Stimulated activated naive CD4-positive, alpha-beta T cell (primary cell): ENCODE measurements around the gene PEPD.

Source experiments
- DNase-seq, 6 experiments: peaks; one replicate each; lab custom pipeline; 2025; lab: John Stamatoyannopoulos, UW

PEPD gene

DNA sequence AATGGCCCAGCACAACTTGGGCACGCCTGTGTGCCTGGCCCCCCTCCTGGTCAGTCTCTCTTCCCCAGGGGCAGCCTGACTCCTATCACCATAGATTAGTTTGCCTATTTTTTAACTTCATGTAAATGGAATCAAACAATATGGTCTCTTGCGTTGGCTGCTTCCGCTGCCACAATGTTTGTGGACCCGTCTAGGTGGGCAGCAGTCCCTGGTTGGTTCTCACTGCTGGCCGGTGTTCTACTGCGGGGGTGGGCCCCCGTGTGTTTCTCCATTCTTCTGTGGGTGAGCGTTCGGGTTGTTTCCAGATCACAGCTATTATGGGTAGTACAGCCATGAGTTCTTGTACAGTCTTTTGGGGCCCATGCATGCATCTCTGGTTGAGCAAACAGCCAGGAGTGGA lies 100.8 kb downstream of the PEPD start:
- no peak for DNase-seq

DNA sequence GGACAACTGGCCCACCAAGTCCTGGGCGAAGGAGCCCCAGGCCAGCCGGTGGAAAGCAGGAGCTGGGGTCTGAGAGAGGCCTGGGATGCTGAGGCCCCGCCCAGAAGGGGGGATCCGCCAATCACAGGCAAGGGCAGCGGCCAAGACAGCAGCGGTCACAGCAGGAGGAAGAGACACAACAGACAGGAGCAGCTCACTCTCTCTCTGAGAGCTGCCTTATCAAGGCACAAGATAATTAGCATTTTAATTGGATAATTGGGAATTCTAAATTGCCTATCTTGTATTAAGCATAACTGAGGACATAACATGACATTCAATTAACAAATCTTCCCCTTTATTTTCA lies 101.8 kb downstream of the PEPD start:
- DNase-seq = no peak

DNA sequence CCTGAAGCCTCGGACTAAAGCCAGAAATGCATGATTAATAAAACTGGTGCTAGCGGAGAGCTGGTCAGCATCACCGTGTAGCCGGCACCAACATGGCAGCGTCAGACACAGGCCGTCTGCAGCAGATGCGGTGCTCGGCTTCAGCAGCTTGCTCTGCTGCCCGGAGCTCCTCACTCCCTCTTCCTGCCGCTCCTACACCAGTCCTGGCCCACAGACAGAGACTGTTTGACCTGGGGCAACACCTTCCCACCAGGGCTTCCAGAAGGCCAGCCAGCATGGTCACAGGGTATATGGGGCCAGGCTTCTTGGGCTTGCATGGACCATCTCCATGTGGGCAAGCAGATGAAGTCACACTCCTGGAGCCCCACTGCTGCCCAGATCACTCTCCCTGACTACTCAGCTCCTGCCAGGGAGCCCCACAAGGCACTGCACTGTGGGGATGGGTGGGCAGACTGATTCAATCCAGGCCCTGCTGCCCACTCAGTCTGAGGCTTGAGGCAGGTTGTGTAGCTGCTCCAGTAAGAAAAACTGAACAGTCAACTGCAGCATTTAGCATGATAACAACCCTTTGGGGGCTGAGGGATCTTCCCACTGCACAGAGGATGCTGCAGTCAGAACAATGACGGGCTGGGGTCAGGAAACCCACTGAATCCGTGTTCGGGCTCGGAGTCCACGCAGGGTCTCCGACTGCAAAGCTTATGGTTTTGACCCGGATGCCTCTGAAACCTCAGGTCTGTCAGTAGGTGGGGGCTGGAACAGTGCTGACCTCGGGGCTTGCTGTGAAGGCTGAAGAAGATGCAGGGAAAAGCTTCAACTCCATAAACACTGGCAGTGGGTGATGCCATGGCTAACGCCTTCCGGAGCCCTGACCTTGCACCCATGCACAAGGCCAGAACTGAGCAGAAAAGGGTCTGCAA lies 102.5 kb downstream of the PEPD start:
- DNase-seq = no peak

DNA sequence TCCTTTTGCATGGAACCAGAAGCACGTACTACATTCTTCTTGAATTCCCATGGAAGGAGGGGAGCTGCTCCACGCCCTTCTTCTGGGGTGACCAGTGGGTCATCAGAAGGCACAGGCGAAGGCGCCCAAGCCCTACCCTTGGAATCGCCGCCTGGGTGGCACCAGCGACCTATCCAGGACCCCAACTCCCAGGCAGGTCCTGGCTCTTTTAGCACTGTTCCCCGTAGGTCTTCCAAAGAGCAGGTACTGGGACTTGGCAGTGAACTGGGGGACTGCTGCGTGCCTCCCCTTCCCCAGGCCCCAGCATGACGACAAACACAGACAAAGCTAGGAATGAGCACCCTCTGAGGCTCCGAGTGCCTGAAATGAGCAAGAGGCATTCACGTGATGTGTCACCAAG lies 103.1 kb downstream of the PEPD start:
- no peak for DNase-seq

DNA sequence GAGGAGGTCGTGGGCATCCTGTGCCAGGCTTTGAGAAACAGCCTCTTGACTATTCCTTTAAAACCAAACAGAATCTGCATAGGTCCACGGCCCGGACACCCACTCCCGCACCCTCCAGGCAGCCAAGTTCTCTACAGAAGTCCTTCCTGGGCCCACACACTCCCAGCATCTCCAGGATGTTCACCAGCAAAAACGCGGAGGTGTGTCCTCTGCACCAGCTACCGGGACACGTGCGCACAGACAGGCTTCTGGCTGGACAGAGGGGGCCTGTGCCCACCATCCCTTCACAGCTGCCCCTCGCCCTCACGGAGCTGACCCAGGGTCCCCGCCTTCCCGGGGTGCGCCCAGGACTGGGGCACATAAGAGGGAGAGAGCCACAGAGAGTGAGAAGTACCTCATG lies 103.8 kb downstream of the PEPD start:
- DNase-seq = no peak

DNA sequence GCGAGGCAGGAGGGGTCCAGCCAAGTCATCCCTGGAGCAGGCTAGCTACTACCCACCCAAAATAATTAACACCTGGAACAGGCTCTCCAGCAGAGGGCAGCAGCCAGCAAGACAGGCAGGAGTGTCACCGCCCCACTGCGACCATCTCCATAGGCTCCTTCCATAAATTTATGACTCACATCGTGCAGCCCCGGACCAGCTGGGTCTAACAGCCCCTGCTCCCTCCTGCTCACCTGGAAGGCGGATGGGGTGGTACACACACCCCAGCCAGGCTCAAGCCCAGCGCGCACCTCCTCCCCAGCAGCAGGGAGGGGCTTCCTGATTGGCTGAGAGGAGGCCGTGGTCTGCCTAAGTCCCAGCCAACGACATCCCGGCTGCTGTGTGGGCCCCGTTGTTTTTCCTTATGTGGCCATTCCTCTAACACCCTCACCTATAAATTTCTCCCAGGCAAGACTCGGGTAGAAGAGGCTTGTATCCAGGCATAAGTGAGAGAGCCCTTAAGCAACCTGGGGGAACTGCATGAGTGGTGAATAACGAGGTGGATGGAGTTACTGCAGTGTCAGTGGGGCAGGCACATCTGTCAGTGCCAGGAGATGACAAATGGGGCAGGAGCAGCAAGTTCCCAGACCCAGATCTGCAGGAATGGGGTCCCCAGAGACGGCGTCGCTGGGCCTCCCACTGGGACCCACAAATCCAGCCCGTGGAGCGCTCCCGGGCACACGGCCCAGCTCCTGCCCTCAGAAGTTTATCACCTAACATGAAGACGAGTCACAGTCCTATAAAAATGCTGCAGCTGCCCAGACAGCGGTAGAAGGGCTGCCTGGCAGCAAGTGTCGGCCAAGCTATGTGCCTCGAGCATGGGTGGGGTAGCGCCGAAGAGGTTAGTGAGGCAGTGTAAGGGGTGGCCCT lies 105.0 kb downstream of the PEPD start:
- DNase-seq = peak; percentile 32 to 60 (median 48)

DNA sequence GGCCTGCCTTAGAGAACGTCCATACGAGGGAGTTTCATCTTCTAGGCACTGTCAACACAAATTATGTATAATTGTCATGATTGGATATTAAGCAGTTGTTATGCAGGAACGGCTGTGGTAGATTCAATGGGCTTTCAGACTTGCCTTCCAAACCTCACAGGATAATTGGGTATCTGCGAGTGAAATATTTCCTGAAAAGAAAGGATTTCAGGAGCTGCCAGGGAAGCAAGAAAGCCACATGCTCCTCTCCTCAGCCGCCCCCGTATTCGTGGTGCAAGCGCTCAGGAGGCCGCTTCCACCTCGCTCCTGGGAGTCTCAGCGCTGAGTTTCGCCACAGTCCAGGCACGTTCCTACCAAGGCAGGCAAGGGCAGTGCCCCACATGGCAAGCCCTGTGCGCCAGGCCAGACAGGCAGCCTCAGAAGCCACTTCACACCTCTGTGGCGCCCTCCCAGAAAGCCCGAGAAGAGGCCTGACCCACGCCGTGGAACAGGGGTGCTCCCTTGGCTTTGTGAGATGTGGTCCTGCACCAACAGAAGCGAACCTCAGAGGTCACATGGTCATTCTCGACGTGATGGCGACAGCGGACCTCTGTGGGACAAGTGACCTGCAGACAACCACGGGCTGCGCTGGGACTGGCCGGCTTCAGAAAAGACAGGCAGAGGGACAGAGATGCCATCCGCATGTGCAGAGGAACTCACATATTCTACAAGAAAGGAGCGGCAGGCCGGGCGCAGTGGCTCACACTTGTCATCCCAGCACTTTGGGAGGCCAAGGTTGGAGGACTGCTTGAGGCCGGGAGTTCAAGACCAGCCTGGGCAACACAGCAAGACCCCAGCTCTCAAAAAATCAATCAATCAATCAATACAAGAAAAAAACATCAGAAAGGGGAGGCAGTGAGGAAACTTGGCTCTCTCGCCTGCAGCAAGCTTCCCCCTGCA lies 106.7 kb downstream of the PEPD start:
- no peak for DNase-seq

DNA sequence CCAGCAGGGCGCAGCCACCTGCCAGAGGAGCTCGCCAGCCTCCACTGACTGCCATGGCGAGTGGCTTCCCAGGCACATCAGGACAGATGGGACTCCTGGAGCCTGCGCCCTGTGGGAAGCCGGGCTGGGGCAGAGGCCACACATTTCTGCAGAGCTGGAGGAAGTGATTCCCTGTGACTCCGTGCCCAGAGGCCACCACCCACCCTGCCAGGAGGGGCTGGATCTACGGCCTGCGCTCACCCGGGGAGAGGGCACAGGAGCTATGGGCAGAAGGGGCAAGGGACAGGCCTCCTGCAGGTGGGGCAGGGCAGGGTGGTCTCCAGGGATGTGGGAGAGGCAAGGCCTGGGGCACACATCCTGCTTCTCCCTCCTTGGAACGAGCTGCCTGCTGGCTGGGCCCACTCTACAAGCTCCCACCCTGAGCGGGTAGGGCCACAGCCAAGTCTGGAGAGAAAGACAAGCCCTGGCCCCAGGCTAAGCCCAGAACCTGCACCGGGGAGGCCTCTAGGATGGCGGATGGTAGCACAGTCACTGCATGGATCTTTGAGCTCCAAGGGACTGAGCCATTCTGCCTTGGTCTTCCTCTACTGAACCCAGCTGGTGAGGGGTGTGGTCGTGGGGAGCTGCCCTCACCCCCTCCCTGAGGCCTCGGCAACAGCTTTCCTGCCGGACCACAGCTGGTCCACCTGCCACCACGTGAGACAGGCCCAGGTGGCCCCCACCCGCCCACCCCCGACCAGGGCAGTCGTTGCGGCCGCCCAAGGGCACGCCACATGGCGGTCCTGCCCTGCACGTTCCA lies 107.5 kb downstream of the PEPD start:
- no peak for DNase-seq

DNA sequence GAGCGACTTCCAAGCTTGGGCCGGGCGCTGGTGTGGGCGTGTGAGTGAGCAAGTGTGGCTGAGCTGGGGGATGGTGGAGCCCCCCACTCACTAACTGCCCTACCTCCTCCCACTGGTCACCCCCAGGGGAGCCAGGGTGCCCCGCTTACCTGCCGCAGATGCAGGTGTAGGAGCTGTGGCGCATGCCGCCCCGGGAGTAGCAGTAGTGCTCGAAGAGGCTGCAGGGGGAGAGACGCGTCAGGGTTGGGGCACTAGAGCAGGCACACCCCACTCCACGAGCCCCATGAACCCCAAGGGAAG lies 108.2 kb downstream of the PEPD start:
- DNase-seq = no peak

DNA sequence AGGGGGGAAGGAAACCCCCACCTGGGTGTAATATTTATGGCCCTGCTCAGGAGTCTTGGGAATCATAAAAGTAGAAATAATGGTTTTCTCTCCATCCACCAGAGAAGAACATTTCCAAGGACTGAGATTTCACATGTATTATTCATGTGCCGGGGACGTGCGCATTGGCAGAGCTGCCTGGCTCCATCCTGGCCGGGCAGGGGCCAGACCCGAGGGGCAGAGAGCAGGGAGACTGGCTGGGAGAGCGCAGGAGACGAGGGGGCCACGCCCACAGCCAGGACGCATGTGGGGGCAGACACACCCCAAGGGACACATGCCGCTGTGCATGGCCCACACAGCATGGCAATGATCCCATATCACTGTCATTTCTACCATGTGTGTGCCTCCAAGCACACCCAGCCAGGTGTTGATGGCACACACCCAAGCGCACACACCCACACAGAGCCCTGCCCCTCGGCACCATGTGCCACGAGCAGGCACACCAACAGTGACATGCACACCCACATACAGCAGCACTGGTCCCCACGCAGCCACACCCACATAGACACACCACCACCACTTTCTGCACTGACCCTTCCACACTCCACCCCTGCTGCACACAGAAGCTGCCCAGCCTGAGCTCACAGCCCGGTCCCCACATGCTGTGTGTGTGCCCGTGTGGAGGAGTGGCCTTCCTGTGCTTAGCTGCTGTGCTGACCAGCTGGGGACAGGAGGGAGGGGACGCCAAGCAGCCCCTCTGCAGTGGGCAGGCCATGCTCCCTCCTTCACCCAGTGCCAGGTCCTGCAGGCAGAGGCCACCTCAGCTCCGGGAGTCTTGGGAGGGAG lies 108.8 kb downstream of the PEPD start:
- DNase-seq = no peak

DNA sequence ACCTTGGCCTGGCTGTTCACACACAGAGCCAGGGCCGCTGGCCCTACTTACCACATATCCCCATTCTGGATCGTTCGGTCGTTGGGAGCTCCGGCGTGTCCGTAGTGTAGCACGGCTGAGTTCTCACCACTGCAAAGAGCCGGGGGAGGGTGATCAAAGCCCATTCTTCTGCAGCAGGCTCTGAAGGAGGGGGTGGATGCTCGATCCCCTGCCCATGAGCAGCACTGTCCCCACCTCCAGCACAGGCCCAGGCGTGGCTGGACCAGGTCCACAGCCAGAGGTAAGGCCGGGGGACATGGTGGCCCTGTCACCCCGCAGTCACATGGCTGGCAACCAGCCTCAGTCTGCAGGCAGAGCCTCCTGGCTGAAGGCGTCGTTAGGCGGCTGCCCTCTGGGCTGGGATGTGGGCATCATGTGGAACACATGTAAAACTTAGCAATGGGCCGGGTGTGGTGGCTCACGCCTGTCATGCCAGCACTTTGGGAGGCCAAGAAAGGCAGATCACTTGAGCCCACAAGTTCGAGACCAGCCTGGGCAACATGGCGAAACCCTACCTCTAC lies 109.9 kb downstream of the PEPD start:
- DNase-seq = no peak

DNA sequence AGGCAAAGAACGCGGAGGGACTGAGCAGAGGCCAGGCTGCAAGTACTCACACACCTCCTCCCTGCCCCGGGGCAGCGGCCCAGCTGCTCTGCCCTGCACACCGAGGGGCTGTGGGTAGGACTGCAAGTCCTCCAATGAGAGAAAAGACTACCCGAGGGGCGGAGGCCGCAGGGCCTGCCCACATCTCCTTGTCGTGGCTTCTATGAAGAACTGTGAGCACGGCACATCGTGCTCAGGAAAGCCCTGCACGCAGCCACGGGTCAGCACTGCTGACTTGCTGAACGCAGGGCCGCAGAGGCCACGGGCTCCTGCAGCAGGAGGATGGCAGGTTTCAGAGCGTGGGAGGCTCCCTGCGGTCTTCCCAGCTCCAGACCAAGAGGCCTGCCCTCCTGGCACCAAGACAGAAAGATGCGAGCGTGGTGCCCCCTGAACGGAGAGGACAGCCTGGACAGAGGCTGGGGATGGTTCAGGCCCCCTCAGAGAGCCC lies 110.6 kb downstream of the PEPD start:
- DNase-seq = no peak

DNA sequence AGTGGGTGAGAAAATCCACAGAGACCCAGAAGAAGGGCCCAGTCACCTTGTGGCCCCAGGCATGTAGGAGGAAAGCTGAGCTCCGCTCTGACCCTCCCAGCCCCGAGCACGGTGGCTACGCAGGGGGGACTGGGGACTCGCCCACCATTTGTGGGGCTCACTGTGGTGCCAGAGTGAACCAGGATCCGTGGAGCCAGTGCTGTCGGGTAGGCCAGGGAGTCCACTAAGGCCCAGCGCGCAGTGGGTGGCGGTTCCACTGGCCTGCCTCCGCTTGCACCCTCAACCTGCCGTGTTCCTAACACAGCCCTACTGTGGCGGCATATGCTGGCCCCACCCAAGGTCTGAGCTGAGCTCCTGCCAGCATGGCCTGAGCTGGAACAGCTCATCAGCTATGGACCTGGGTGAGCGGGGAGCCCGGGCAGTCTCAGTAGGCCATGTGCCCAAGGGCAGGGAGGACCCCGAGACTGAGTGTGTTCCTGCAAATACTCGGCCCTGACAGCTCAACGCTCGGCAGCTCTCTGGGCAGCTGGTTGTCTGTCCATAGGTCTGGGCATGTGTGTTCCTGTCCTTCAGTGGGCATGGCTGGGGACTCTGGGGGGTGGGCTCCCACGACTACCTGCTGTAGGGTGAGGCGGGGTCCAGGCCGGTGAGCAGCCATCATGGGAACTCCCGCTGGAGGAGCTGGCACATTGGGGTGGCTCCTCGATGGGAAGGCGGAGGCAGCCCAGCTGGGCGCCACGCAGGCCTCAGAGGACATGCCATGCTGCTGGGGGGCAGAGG lies 111.5 kb downstream of the PEPD start:
- DNase-seq = no peak

DNA sequence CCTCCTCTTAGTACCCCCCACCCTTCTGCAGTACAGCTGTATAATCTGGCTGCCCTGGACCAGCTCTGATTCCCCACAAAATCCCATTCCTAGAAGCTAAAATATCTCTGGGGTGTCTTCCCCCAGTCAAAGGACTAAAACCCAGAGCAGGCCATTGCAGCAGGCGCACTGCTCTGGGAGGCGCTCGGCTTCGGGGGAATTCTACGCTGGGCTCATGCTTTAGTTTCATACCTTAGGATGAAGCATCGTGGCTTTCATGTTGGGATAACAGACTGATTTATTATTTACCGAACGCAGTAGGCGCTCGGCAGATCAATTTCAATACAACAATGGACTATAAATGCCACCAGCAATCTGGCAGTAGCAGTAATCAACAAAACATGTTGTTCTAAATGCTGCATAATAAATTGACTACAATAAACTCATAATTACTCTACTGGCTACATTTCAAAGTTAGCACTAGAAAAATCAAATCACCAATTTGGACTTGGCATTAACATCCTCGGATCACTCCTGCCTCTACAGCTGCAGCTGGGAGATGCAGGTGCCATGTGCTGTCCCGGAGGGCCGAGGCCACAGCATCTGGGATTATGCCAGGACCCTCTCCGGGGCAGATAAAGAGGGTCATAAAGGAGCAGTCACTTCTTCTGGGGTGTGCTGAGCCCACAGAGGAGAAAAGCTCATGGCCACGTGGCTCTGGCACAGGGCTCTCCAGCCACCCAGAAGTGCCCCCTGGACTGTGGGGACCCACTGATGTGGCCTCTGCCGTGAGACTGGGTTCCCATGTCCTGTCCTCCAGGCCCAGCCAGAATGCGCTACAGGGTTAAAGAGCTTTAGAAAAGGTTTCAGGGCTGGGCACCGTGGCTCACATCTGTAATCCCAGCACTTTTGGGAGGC lies 112.8 kb downstream of the PEPD start:
- DNase-seq = no peak

DNA sequence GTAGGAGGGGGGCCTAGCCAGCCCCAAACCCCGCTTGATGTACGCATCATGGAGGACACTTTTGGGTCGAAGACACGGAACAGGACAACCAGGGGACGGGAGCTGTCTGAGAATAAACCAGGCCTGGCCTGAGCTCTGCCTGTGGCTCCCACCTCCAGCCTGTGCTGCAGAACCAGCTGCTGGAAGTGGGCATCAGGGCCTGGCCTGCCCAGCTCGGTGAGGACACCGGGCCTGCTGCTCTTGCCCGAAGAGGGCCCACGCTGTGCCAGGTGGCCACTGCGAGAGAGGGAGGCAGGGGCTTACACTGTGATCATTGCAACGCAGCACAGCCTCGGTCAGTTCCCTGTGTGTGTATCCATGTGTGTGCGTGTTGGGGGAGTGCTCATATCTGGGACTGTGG lies 113.5 kb downstream of the PEPD start:
- no peak for DNase-seq

DNA sequence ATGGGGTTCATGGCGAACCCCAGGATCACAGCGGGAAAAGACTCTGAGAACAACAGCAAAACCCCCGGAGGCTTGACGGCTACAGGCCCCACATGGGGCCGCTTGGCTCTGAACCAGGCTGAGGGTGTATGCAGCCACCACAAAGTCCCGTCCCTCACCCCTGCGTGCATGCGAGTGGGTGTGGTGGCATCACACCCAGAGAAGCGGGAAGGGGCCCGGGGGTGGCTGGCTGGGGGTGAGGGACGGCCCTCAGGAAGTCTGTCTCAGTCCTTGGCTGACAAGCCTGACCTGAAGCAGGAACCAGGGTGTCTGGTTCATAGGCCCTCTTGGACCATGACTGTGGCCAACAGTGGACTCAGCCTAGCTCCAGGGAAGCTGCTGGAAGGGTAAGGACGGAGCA lies 113.9 kb downstream of the PEPD start:
- no peak for DNase-seq

DNA sequence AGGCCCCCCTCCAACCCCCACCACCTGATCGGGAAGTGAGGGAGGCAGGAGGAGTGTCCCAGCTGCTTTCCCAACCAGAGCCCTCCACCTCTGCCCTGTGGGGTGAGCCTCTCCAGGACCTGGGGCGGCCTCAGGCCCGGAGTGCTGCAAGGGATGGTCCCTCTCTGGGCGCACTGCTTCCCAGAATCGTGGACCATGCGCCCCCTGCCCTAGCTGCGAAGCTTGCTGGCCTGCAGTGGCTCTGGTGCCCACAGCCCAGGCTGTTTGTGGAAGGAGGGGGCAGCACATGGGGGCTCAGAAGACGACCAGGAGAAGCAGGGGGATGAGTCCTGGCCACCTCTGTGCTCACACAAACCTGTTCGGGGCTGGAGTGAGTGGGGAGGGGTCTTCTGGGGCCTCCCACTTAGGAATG lies 114.4 kb downstream of the PEPD start:
- no peak for DNase-seq

DNA sequence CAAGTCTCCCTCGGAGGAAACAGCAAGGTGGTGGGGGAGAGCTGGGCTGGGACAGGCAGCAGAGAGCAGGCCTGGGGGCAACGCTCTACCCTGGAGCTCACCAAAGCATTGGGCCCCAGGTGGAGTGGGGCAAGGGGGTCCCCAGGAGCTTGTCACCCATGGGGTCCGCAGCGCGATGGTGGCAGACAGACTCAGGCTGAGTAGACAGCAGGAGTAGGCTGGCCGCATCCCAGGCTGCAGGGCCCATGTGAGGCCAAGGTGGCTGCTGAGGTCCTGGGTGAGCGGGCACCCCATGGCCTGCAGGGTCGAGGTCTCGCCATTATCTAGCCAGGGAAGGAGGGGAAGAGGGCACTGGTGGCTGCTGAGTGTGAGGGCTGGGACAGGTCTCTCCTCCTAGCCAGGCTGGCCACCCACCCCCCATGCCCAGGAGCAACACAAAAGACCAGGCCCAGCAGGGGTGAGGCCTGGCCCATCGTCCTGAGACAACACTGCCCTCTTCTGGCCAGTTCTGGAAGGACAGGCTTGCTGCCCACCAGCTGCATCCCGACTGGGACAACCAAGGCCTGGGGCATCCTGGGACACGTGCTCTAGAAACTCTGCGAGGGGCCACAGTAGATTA lies 115.0 kb downstream of the PEPD start:
- peak; percentile 18 to 76 (median 60) for DNase-seq
